HG03439 (cell line): Measurements from ENCODE around the gene EXOC4.

Experiments
- ATAC-seq: cut with Tn5 transposase; IDR thresholded peaks from one replicate; pipeline ENCODE4 v1.9.1; 2021; ENCODE audit warnings: mild to moderate bottlenecking, moderate library complexity; ENCODE audit not compliant: unreplicated experiment

Gene EXOC4

GRCh38 chr7:134009314-134010110 lies 756.6 kb downstream of the EXOC4 start:
- no peak for ATAC-seq

- no peak for ATAC-seq
Observed at GRCh38 chr7:134013249-134013648, 760.4 kb downstream of the EXOC4 start.

GRCh38 chr7:134014935-134015334 lies 762.1 kb downstream of the EXOC4 start:
- no peak for ATAC-seq

GRCh38 chr7:134016223-134016941 lies 763.5 kb downstream of the EXOC4 start:
- ATAC-seq, result no peak

DNA sequence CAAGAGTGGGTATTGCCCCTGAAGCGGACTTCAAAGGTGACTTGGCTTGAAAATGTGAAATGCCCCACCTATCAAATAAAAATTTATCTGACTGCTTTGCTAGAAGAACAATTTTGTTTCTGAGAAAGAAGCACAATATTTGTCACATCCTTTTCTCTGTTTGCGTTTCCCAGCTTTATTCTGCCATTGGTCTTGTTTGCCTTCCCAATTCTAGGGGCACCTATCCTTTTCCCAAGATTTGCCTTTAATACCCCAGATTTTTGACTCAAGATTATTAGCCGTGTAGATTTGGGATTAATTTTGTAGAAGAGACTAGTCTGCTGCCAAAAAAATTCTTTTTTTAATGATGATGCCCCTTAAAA lies 764.0 kb downstream of the EXOC4 start:
- no peak for ATAC-seq

- ATAC-seq, result no peak
Observed at GRCh38 chr7:134018306-134018705, 765.4 kb downstream of the EXOC4 start.

DNA sequence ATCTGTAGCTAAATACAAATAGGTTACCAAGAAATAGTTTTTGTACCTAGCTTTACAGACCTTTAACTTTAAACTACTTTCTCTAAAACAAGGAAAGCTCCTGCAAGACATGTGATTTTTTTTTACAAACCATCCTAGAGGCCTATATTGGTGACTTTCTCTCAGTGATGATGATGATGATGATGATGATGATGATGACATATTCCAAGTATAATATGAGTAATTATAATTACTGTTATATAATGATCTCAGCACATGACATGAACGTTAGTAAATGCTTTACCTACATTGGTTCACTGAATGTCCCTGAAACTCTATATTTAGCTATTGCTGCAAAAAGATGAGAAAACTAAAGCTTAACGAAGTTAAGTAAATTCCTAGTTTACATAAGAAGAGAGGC lies 766.4 kb downstream of the EXOC4 start:
- no peak for ATAC-seq

GRCh38 chr7:134021836-134022235 lies 769.0 kb downstream of the EXOC4 start:
- ATAC-seq, result no peak

GRCh38 chr7:134022286-134022911 lies 769.5 kb downstream of the EXOC4 start:
- no peak for ATAC-seq

- ATAC-seq, result no peak
Observed at GRCh38 chr7:134024739-134025138, 771.9 kb downstream of the EXOC4 start.

GRCh38 chr7:134028853-134029252 lies 776.0 kb downstream of the EXOC4 start:
- no peak for ATAC-seq

DNA sequence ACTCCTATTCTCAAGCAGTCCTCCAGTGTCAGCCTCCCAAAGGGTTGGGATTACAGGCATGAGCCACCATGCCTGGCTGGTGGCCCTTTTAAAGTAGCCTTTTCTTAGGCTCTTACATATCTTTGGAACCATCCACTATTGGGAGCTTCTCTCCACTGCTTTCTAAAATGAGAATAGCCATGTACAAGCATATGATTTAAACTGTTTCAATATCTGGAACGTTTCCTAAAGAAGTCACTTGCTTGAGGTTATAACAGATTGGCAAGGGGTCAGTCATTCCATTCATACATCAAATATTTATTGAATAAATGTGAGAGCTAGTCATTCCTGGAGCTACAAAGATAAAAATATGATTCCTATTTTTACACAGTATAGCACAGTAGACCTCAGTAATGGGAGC lies 776.9 kb downstream of the EXOC4 start:
- ATAC-seq, result no peak

DNA sequence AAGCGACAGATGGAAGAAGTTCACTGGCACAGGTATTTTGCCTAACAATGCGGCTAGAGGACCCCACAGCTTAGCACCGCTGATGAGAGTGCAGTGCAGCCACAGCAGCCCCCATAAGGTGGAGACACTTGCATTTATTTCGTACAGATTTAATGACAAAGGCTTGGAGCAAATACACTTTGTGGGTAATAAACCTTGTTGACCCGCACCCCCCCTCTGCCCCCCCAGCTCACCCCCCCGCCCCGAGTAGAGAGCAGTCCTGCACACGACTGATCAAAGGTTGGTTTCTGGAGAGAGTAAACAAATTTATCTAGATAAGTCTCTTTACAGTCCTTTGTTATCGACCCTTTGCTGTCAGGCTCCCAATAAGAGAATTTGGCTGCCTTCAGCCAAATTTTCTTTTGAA lies 777.6 kb downstream of the EXOC4 start:
- no peak for ATAC-seq

DNA sequence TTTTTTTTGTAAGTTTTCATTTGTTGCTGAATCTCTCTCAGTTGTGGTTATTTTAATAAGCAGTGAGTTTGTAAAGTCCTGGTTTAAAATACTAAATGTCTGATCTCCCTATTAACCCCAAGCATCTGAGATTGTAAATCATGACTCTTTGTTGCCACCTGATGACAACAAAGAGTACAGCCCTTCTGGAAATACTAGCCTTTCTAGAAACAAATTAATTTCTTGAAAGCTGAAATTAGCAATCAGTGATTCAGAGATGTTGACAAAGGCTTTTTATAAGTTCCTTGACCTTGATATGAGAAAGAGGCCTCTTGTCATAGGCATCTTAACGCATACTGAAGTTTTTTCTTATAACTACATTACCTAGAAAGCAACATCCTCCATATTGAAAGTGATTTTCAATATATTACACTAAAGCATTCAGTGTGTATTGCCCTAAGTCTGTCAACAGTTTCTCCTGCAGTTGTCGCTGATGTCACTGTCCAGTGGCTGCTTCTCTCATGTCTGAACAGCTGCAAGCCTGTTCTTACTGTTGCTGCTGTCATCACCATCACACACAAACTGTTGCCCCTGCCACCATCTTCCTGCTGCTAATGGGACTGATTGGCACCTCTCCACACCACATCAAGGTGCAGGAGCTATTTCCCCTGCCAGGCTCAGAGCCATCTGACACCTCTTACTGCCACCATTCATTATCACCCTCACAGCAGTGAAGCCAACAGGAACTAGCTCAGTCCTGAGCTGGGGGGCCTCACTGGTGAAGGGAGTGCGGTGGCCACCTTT lies 779.1 kb downstream of the EXOC4 start:
- no peak for ATAC-seq

DNA sequence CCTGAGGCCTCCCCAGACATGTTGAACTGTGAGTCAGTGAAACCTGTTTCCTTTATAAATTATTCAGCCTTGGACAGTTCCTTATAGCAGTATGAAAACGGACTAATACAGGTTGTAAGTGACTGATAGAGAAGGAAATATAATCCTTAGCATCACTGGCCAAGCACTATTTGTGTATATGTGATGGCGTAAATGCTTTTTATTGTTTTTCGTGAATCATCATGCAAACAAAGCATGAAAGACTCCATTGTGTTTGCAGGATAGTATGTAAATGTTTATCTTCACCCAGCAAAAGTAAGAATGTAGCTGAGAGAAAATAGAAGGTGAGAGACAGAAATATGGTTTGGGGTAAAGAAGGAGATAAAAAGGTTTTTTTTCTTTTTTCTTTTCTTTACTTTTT lies 781.8 kb downstream of the EXOC4 start:
- no peak for ATAC-seq

DNA sequence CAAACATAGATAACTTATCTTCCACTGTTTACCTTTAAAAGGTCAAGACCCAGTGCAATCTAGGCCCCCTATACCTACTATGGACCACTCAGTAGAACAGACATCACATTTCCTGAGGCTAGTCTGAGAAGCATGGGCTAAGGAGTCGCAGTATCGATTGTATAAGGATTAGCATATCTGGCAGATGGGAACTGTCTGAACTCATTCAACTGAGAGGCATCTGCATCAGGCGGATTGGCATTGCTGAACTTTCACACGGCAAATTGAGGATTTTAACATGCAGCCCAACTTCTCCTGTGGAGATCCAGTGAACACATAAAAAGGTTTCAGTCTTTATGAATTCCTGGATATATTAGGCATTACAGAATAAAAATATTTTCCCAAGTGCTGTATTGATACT lies 785.1 kb downstream of the EXOC4 start:
- no peak for ATAC-seq

DNA sequence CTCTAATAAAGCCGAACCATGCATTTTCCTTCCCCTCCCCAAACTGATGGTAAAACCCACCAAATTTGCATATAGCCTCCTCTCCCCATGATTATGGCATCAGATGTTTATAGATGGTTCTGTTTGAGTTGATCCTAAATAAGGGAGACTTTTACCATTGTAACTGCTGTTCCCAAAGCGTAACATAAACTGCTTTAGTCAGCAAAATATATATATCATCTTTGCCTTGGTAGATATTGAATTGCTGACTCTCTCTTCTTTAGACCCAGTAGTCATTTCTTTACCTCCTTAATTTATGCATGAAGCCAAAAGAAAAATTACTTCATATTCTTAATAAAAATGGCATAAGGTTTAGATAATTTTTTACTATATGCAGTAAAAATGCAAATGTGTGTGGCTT lies 788.1 kb downstream of the EXOC4 start:
- ATAC-seq, result no peak

GRCh38 chr7:134041477-134041876 lies 788.6 kb downstream of the EXOC4 start:
- no peak for ATAC-seq

DNA sequence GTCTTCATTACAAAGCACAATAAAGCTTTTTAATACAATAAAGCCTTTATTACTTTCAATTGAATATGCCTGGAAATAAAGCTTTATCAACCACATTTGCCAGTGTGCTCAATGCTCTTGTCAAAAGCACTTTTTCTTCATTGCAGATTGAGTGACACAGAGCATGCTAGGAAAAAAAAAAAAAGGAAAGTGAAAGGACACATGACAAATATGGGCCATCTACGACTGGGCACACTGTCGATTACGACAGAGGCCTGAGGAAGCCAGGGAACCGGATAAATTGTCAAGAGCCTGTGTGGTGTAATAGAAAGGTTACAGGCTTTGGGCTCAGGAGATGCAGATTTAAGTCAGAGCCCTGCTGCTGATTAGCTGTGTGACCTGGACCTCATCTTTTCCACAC lies 789.4 kb downstream of the EXOC4 start:
- no peak for ATAC-seq

GRCh38 chr7:134044682-134045081 lies 791.8 kb downstream of the EXOC4 start:
- no peak for ATAC-seq

GRCh38 chr7:134045716-134046115 lies 792.8 kb downstream of the EXOC4 start:
- ATAC-seq, result no peak
